HG02938 (cell line): Measurements from ENCODE around the gene SH3PXD2B.

ENCODE experiments used
- ATAC-seq: cut with Tn5 transposase; IDR thresholded peaks from one replicate; pipeline ENCODE4 v1.9.1; 2021; ENCODE audit warnings: mild to moderate bottlenecking, moderate library complexity; ENCODE audit not compliant: unreplicated experiment

SH3PXD2B gene

DNA sequence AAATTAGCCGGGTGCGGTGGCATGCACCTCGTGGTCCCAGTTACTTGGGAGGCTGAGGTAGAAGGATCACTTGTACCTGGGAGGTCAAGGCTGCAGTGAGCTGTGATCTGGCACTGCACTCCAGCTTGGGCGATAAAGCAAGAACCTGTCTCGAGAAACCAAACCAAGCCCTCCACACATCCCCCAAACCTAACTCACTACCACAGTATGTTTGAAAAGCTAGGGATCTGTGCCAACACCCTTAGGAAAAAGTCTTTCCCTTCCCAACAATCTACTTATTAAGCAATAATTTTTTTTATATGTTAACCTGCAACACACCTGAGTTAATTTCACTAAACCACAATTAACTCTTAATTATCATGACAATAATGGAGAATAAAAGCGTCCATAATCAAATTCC is 173.0 kb downstream of the SH3PXD2B start:
- no peak for ATAC-seq

DNA sequence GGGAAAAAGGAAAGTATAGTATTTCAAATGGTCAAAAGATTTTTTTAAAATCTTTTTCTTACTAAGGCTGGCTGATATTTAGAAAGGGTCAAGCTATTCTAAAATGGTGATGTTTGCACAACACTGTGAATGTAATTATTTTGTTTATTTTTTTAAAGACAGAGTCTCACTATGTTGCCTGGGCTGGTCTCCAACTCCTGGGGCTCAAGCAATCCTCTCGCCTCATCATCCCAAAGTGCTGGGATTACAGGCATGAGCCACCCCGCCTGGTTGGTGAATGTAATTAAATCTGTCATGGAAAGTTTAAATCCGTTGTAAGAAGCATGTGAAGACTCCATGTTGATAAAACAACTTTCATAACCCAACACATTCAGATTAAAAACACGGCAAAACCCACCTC is 173.4 kb downstream of the SH3PXD2B start:
- no peak for ATAC-seq

DNA sequence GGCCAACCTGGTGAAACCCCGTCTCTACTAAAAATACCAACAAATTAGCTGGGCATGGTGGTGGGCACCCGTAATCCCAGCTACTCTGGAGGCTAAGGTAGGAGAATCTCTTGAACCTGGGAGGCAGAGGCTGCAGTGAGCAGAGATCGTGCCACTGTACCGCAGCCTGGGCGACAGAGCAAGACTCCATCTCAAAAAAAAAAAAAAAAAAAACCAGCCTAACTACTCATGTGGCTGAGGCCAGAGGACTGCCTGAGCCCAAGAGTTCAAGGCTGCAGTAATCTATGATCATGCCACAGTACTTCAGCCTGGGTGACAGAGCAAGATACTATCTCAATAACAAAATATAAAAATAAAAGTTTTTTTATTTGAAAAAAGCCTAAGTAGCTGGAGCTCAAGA is 174.0 kb downstream of the SH3PXD2B start:
- ATAC-seq, result no peak

DNA sequence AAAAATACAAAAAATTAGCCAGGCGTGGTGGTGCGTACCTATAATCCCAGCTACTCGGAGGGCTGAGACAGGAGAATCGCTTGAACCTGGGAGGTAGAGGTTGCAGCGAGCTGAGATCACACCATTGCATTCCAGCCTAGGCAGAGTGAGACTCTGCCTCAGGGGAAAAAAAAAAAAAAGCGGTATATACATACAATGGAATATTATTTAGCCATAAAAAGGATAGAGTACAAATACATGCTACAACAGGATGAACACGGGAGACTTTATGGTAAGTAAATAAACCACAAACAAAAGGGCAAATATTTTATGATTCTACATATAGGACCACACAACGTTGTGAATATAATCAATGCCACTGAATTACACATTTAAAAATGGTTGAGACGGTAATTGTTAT is 176.0 kb downstream of the SH3PXD2B start:
- no peak for ATAC-seq

DNA sequence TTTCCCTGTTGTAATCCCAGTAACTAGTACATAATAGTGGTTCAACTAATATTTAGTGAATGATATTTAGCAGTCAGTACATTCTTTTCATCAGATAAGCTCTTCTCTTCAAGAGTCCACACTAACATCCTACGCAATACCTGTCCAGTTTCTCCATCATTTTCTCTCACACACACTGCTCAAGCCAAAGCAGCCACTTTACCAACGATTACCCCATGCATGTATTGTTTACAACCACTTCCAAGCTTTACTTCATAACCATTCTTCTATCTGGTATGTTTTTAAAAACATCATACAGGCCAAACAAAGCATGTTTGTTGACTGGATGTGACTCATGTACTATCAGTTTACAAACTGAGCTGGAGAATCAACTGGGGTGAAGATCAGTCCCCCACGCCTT is 178.1 kb downstream of the SH3PXD2B start:
- ATAC-seq, result no peak
